ENCODE data around the gene BORCS5.

Gene BORCS5

DNA sequence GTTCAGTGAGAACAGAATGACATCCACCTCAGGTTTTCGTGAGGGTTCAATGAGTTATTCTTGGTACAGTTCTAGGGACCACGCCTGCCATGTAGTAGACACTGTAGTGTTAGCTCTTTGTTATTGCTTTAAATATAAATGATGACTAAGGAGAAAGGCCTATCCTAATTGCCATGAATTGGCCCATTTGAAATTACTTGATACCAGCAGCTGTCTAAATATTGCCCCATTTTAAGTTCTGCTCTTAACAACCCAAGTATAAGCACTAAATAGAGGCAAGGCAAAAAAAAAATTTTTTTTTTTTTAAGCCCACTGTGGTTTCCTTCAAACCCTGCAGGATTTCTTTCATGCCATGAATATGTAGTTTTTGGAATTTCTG lies 84.5 kb downstream of the BORCS5 start:
- in situ Hi-C loops (cut with MboI; ENCODE audit: low pct_unique_long_range_greater_than_20kb, low sequenced_read_pairs, unreplicated experiment), result no loop called here
- TF ChIP-seq CTCF (IDR thresholded peaks at IDR 0.05; ENCODE audit: extremely low read depth, insufficient read depth, missing control alignments), result no peak
- no peak for DNase-seq (ENCODE audit: low spot score)

- DNase-seq (ENCODE audit: low spot score), result peak; percentile 38
- TF ChIP-seq CTCF (IDR thresholded peaks at IDR 0.05; ENCODE audit: extremely low read depth, insufficient read depth, missing control alignments), result no peak
- in situ Hi-C loops (cut with MboI; ENCODE audit: low pct_unique_long_range_greater_than_20kb, low sequenced_read_pairs, unreplicated experiment), result no loop called here
Measured at GRCh38 chr12:12441843-12442461, 85.1 kb downstream of the BORCS5 start.

- TF ChIP-seq CTCF (IDR thresholded peaks at IDR 0.05; ENCODE audit: extremely low read depth, insufficient read depth, missing control alignments), result no peak
- in situ Hi-C loops (cut with MboI; ENCODE audit: low pct_unique_long_range_greater_than_20kb, low sequenced_read_pairs, unreplicated experiment), result no loop called here
- DNase-seq (ENCODE audit: low spot score), result no peak
Measured at GRCh38 chr12:12442548-12443071, 85.7 kb downstream of the BORCS5 start.

GRCh38 chr12:12443431-12443878 lies 86.6 kb downstream of the BORCS5 start:
- in situ Hi-C loops (cut with MboI; ENCODE audit: low pct_unique_long_range_greater_than_20kb, low sequenced_read_pairs, unreplicated experiment), result no loop called here
- TF ChIP-seq CTCF (IDR thresholded peaks at IDR 0.05; ENCODE audit: extremely low read depth, insufficient read depth, missing control alignments), result no peak
- DNase-seq (ENCODE audit: low spot score), result no peak

GRCh38 chr12:12445165-12445881 lies 88.4 kb downstream of the BORCS5 start:
- in situ Hi-C loops (cut with MboI; ENCODE audit: low pct_unique_long_range_greater_than_20kb, low sequenced_read_pairs, unreplicated experiment), result no loop called here
- no peak for DNase-seq (ENCODE audit: low spot score)
- no peak for TF ChIP-seq CTCF (IDR thresholded peaks at IDR 0.05; ENCODE audit: extremely low read depth, insufficient read depth, missing control alignments)

- DNase-seq (ENCODE audit: low spot score), result no peak
- TF ChIP-seq CTCF (IDR thresholded peaks at IDR 0.05; ENCODE audit: extremely low read depth, insufficient read depth, missing control alignments), result no peak
- in situ Hi-C loops (cut with MboI; ENCODE audit: low pct_unique_long_range_greater_than_20kb, low sequenced_read_pairs, unreplicated experiment), result no loop called here
Measured at GRCh38 chr12:12445882-12446181, 89.0 kb downstream of the BORCS5 start.

All from GM13977 (cell line).